Heart left ventricle (tissue), 16 donors: ENCODE results near the gene TTYH1. TPM values are rescaled to one million over a fixed set of nuclear protein-coding genes. Genes with fewer than 3 reads are reported as not detected.
A peak's percentile ranks its signal among the peaks of the same experiment; 100 is the strongest.

Experiments used
- ATAC-seq, 4 donors: fragments of 200-7000 bp; cut with Tn5 transposase; one replicate each; pipeline ENCODE4 v1.9.1; 2020 to 2022; ENCODE audit warnings: moderate library complexity in 4 of 4, mild to moderate bottlenecking in 3 of 4, moderate number of reproducible peaks in 1 of 4
- DNase-seq, 5 donors: peaks; one replicate each; pipeline ENCODE4 v3.0.0-alpha.2; 2020
- H3K27ac ChIP-seq, 12 donors: fragments of 200-600 bp; sonication (generic) in 4 of 12; one replicate each; pipeline versions ENCODE4 v1.5.0 to v1.8.0; 2016 to 2022; ENCODE audit warnings: mild to moderate bottlenecking in 2 of 12
- H3K27me3 ChIP-seq, 9 donors: fragments of 200-600 bp; sonication (generic) in 2 of 9; one replicate each; pipeline versions ENCODE4 v1.5.1 to v1.8.0; 2016 to 2022; ENCODE audit warnings: mild to moderate bottlenecking in 3 of 9
- H3K36me3 ChIP-seq, 9 donors: fragments of 200-600 bp; sonication (generic) in 2 of 9; one replicate each; pipeline versions ENCODE4 v1.5.0 to v1.8.0; 2018 to 2022; ENCODE audit warnings: mild to moderate bottlenecking in 2 of 9
- H3K4me1 ChIP-seq, 12 donors: fragments of 200-600 bp; sonication (generic) in 4 of 12; one replicate each; pipeline versions ENCODE4 v1.5.0 to v1.8.0; 2016 to 2022; ENCODE audit warnings: mild to moderate bottlenecking in 3 of 12
- H3K4me3 ChIP-seq, 12 donors: fragments of 200-600 bp; sonication (generic) in 4 of 12; one replicate each; pipeline versions ENCODE4 v1.5.0 to v1.8.0; 2017 to 2022; ENCODE audit warnings: mild to moderate bottlenecking in 9 of 12, moderate library complexity in 4 of 12
- H3K9me3 ChIP-seq, 12 donors: fragments of 200-600 bp; sonication (generic) in 4 of 12; one replicate each; pipeline versions ENCODE4 v1.5.0 to v1.8.0; 2016 to 2022; ENCODE audit warnings: mild to moderate bottlenecking in 1 of 12
- POLR2A ChIP-seq, 2 donors: fragments of 450-650 bp; IDR thresholded peaks; one replicate each; pipeline ENCODE4 v1.6.1; 2017; ENCODE audit warnings: antibody characterized with exemption in 2 of 2, mild to moderate bottlenecking in 2 of 2, moderate library complexity in 2 of 2
- WGBS, 4 donors: extraction: QIAGEN DNeasy Blood & Tissue Kit in 2 of 4; methylation state at CpG; one replicate each; pipeline versions ENCODE4 v1.1.5 to v1.1.7; 2013 to 2018; 5-methylcytosine and 5-hydroxymethylcytosine counted together
- intact Hi-C, 10 donors: fragments of 100-400 bp; cut with DNase I; formaldehyde crosslinking; loops; one replicate each; pipeline versions ENCODE4 v1.11.1 to v1.14.2; 2022
- polyA plus RNA-seq, 2 donors: library from polyadenylated mRNA; stranded (reverse); fragments of 200-250 nt; gene quantifications; one replicate each; pipeline ENCODE4 v1.2.3, GENCODE V29; 2013
- total RNA-seq, 9 donors: library from RNA; depleted of rRNA in 2 of 9; stranded (reverse); fragments of >200 nt in 2 of 9; fragmentation: NEBNext Ultra II Directional in 3 of 9; extraction: Animal tissue kit (Norgen Biotek cat#: 25700) in 3 of 9; gene quantifications; one replicate each; pipeline versions ENCODE4 v1.1.0 to v1.2.4, GENCODE V29; 2016 to 2023
- TF ChIP-seq, protein P1 (sequence below), 12 donors: fragments of 200-600 bp; sonication (generic) in 4 of 12; IDR thresholded peaks; one replicate each; pipeline versions ENCODE4 v1.5.0 to v1.8.0; 2018 to 2022; ENCODE audit warnings: antibody characterized with exemption in 12 of 12, mild to moderate bottlenecking in 5 of 12
- donor health status: ischemic (EF 13 %, LVEDD 7.1; RV severe dilation, severe dysfunction).
- donor health status: healthy with polysubstance abuse.
- donor health status: DM: no; HTN: yes; CAD: no.
- donor health status: DM: no; HTN: no; CAD: no.
- donor health status: ischemic (EF 25% LVEDD 6.9; RV normal size, moderate dysfunction).
- donor health status: ischemic (EF 25% LVEDD 5.7; RV mildly dilated, moderate dysfunction).
- donor health status: healthy.
- donor health status: DM: yes; HTN: yes; CAD: no.
- donor health status: ischemic (EF 35%, LVEDD 5.7; RV mildly dilated, moderate dysfunction).
- donor health status: nonischemic (EF 11% LVEDD 7.7; RV severe dilation, severe dysfunction).
- donor health status: DM: yes; HTN: yes; CAD: no.
- donor health status: PGD.
- donor health status: ischemic (EF 29% LVEDD 5.4; RV normal size, mild dysfunction).
- donor health status: nonischemic (EF 23%, LVEDD 6.1; RV moderate dilation, normal function).

The TTYH1 gene
- total and polyA plus RNA-seq, 11 donors, result 0.46 to 6.9 (median 1.1) TPM

DNA sequence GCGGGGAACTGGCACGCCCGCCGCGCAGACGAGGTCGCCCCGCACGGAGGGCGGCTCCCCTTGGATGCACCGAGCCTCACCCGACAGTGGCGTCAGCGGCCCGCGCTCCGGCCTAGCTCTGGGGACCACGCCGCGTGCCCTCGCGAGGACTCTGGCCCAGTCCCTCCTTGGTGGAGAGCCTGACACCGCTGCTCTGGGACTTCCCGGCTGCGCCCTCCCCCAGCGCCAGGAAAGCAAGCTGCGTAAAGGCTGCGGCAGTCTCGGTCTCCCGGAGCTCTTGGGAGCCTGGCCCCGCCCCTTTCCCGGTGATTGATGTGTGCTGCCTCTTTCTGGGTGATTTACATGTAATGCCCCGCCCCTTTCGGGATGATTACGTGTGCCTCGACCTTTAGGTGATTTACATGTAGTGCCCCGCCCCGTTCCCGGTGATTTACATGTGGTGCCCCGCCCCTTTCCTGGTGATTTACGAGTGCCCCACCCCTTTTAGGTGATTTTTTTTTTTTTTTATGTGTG lies 48.3 kb downstream of the TTYH1 start, which contains the start of gene LENG9:
LENG9 (minus strand) TSS at position 248 of the 513 bp plus-strand sequence. CDS start 252 bp downstream, outside the sequence.
- ATAC-seq (peak; percentile 71 to 85 (median 76)), DNase-seq (peak; percentile 97 to 99 (median 98))
- WGBS, 4 donors, result 0 to 2% (median 0%) methylated on average over 14 to 41 of the region's 41 CpGs
- peak in 1 of 2 donors; percentile 90 for TF ChIP-seq POLR2A (IDR thresholded peaks at IDR 0.05)
- TF ChIP-seq, protein P1, sequence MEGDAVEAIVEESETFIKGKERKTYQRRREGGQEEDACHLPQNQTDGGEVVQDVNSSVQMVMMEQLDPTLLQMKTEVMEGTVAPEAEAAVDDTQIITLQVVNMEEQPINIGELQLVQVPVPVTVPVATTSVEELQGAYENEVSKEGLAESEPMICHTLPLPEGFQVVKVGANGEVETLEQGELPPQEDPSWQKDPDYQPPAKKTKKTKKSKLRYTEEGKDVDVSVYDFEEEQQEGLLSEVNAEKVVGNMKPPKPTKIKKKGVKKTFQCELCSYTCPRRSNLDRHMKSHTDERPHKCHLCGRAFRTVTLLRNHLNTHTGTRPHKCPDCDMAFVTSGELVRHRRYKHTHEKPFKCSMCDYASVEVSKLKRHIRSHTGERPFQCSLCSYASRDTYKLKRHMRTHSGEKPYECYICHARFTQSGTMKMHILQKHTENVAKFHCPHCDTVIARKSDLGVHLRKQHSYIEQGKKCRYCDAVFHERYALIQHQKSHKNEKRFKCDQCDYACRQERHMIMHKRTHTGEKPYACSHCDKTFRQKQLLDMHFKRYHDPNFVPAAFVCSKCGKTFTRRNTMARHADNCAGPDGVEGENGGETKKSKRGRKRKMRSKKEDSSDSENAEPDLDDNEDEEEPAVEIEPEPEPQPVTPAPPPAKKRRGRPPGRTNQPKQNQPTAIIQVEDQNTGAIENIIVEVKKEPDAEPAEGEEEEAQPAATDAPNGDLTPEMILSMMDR (IDR thresholded peaks at IDR 0.05), result no peak
- intact Hi-C loops, result loop anchor here in 4 of 10 donors (1.0 to 5.0 kb wide), 3 partner anchors 14 to 591 kb away; partner anchors contain the start of gene LENG8 (in 4 of the 4)
- H3K9me3 ChIP-seq, result no peaks in the 10 kb centered on the region
- peaks cover 0 to 39% (median 34%) of the 10 kb centered on the region in 9 donors for H3K36me3 ChIP-seq
- H3K4me1 ChIP-seq, result peaks cover 0 to 46% (median 30%) of the 10 kb centered on the region in 12 donors
- H3K27me3 ChIP-seq, result peaks cover 0 to 8% (median 0%) of the 10 kb centered on the region in 9 donors
- peak within 1 kb of the TSS; percentile 40 to 78 (median 64) for H3K4me3 ChIP-seq
- H3K27ac ChIP-seq, result peak within 1 kb of the TSS; percentile 94 to 99 (median 98)

DNA sequence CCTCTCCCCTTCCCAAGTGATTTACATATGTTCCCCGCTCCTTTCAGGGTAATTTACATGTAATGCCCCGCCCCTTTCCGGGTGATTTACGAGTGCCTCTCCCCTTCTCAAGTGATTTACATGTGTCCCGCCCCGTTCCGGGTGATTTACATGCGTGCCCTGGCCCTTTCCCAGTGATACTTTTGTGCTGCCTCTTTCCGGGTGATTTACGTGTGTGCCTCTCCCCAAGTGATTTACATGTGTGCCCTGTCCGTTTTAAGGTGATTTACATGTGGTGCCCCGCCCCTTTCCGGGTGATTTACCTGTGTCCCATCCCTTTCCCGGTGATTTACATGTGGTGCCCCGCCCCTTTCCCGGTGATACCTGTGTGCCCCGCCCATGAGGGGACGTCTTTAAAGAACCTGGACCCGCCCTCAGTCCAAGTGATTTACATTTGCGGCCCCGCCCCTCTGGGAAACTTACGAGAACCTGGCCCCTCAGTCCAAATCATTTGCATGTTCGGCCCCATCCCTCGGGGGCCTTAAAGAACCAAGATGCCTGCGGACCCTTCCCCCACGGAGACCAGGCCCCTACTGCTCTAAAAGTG lies 48.9 kb downstream of the TTYH1 start:
- Histone ChIP-seq H3K4me1 (peaks cover 0 to 45% (median 30%) of the 10 kb centered on the region in 12 donors), H3K9me3 (no peaks in the 10 kb centered on the region), H3K27ac (peak overlapping the region; percentile 94 to 99 (median 98)), H3K4me3 (peak overlapping the region; percentile 32 to 78 (median 64)), H3K27me3 (peaks cover 0 to 9% (median 0%) of the 10 kb centered on the region in 9 donors), H3K36me3 (peaks cover 0 to 34% (median 29%) of the 10 kb centered on the region in 9 donors)
- 0 to 1% (median 1%) methylated on average over 25 to 26 of the region's 26 CpGs for WGBS, 4 donors
- DNase-seq (peak; percentile 78 to 88 (median 86)), ATAC-seq (peak; percentile 35 to 52 (median 48))
- TF ChIP-seq POLR2A (IDR thresholded peaks at IDR 0.05), result no peak
- TF ChIP-seq, protein P1 (IDR thresholded peaks at IDR 0.05), result no peak
- intact Hi-C loops, result loop anchor here in 1 of 10 donors (1.0 to 5.0 kb wide), 2 partner anchors 15 to 592 kb away; partner anchors contain the start of gene LENG8

DNA sequence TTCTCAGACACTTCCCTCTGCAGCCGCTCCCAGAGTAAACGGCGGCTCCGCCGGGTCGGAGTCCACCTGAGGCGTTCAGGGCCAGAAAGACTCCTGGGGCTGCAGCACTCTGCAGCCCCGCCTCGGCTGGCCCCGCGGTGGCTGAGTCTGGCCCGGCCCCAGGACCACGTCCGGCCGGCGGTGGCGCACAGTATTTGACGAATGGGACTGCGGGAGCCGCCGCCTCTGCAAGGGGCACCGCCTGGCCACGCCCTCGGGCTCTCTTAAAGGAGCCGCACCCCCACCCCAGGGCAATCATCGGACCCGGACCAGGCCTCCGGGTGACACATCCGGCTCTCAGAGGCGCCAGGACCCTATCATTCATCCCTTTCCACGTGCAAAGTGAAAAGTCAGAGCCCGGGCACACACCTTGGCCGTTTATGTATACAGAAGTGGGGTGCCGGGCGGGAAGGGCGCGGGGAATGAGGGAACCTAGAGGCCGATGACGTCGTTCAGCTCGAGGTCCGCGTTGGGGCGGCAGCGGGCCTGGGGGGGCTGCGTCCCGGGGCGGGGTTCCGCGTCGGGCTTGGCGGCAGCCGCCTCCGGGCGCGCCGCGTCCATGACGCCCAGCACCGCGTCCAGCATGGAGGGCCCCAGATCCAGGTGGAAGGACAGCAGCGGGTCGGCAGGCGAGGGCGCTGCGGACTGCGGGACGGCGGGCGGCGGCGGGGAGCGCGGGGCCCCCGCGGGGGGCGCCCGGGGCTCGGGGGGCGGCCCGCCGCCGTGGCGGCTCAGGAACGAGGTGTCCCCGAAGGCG lies 49.6 kb downstream of the TTYH1 start:
- intact Hi-C loops, result loop anchor here in 1 of 10 donors (1.0 to 5.0 kb wide), 2 partner anchors 16 to 593 kb away; partner anchors contain the start of gene LENG8
- DNase-seq (peak; percentile 88 to 96 (median 94)), ATAC-seq (peak; percentile 65 to 82 (median 76))
- Histone ChIP-seq H3K4me3 (peak overlapping the region; percentile 32 to 78 (median 64)), H3K27ac (peak overlapping the region; percentile 94 to 99 (median 98)), H3K27me3 (peaks cover 0 to 11% (median 0%) of the 10 kb centered on the region in 9 donors), H3K36me3 (peaks cover 0 to 27% (median 23%) of the 10 kb centered on the region in 9 donors), H3K4me1 (peaks cover 0 to 47% (median 29%) of the 10 kb centered on the region in 12 donors), H3K9me3 (no peaks in the 10 kb centered on the region)
- 0 to 27% (median 20%) methylated on average over 22 to 87 of the region's 87 CpGs for WGBS, 4 donors
- TF ChIP-seq, protein P1 (IDR thresholded peaks at IDR 0.05), result peak in 3 of 12 donors; percentile 8 to 24 (median 11)
- TF ChIP-seq POLR2A (IDR thresholded peaks at IDR 0.05), result peak in 1 of 2 donors; percentile 42
